ENCODE data around the gene PLS1. TPM values are rescaled to one million over a fixed set of nuclear protein-coding genes. Genes with fewer than 3 reads are reported as not detected.

Gene PLS1
- polyA plus RNA-seq, 1 of the 3 experiments (the other 2 are of a cell fraction) = 2.9 TPM

- Histone ChIP-seq H3K4me1 (ENCODE audit: control insufficient read depth in 1 of 2, insufficient read depth in 2 of 2, low read depth in 1 of 2, low read length in 1 of 2) (no peaks in the 10 kb centered on the region), H3K79me2 (ENCODE audit: insufficient read depth) (no peaks in the 10 kb centered on the region), H3K9me3 (no peaks in the 10 kb centered on the region), H3K4me2 (no peak overlapping the region), H4K20me1 (ENCODE audit: insufficient read depth) (no peaks in the 10 kb centered on the region), H3K9ac (no peak overlapping the region), H3K27me3 (ENCODE audit: insufficient read depth) (no peaks in the 10 kb centered on the region), H2AFZ (ENCODE audit: low read depth) (no peak overlapping the region), H3F3A (replicated peaks; ENCODE audit: insufficient read depth) (no peaks in the 10 kb centered on the region), H3K27ac (ENCODE audit: low read depth in 2 of 2, low read length in 1 of 2) (no peak overlapping the region), H3K4me3 (ENCODE audit: low read depth in 2 of 2, low read length in 1 of 2) (no peak overlapping the region), H3K9me2 (no peaks in the 10 kb centered on the region), H3K36me3 (replicated peaks in 1 of 2; ENCODE audit: control insufficient read depth in 1 of 2, insufficient read depth in 2 of 2, low read length in 1 of 2) (no peaks in the 10 kb centered on the region)
- DNase-seq = no peak
- CTCF ChIA-PET = interaction anchor here (1.1 kb wide), 1 partner anchor 17 kb away, joined by 3 read pairs; no protein-coding TSS in a partner anchor
- no peak for TF ChIP-seq GATA2 (CRISPR knock-in tag; IDR thresholded peaks at IDR 0.05)
- TF ChIP-seq RXRA (IDR thresholded peaks at IDR 0.05; ENCODE audit: borderline replicate concordance, low read depth) = no peak
- TF ChIP-seq TCF12 (IDR thresholded peaks at IDR 0.05) = no peak
- TF ChIP-seq MAX (IDR thresholded peaks at IDR 0.05; ENCODE audit: low read depth) = no peak
- TF ChIP-seq CHD2 (IDR thresholded peaks at IDR 0.05; ENCODE audit: low read length, partially characterized antibody) = no peak
- POLR2A ChIA-PET = no interaction called here
Measured at GRCh38 chr3:142626971-142627370, 30.8 kb downstream of the PLS1 start.

GRCh38 chr3:142628801-142629200 lies 32.6 kb downstream of the PLS1 start:
- Histone ChIP-seq H3K4me1 (ENCODE audit: control insufficient read depth in 1 of 2, insufficient read depth in 2 of 2, low read depth in 1 of 2, low read length in 1 of 2) (no peaks in the 10 kb centered on the region), H3K9me2 (no peaks in the 10 kb centered on the region), H4K20me1 (ENCODE audit: insufficient read depth) (no peaks in the 10 kb centered on the region), H3K9ac (no peak overlapping the region), H3K79me2 (ENCODE audit: insufficient read depth) (no peaks in the 10 kb centered on the region), H3K9me3 (no peaks in the 10 kb centered on the region), H3K4me3 (ENCODE audit: low read depth in 2 of 2, low read length in 1 of 2) (no peak overlapping the region), H3K4me2 (no peak overlapping the region), H2AFZ (ENCODE audit: low read depth) (no peak overlapping the region), H3F3A (replicated peaks; ENCODE audit: insufficient read depth) (no peaks in the 10 kb centered on the region), H3K27me3 (ENCODE audit: insufficient read depth) (no peaks in the 10 kb centered on the region), H3K27ac (ENCODE audit: low read depth in 2 of 2, low read length in 1 of 2) (no peak overlapping the region), H3K36me3 (replicated peaks in 1 of 2; ENCODE audit: control insufficient read depth in 1 of 2, insufficient read depth in 2 of 2, low read length in 1 of 2) (no peaks in the 10 kb centered on the region)
- no peak for TF ChIP-seq FOXM1 (IDR thresholded peaks at IDR 0.05; ENCODE audit: low read depth)
- TF ChIP-seq RFX5 (IDR thresholded peaks at IDR 0.05; ENCODE audit: low read length) = no peak
- no peak for TF ChIP-seq PBX3 (IDR thresholded peaks at IDR 0.05)
- no peak for TF ChIP-seq FOSL2 (IDR thresholded peaks at IDR 0.05; ENCODE audit: borderline replicate concordance, low read depth)
- TF ChIP-seq YY1 (IDR thresholded peaks at IDR 0.05; ENCODE audit: low read depth) = no peak
- TF ChIP-seq REST (IDR thresholded peaks at IDR 0.05; ENCODE audit: low read depth, low read length) = no peak
- TF ChIP-seq SMC3 (IDR thresholded peaks at IDR 0.05; ENCODE audit: low read depth, low read length) = no peak
- WGBS (ENCODE audit: low lambda C conversion rate) = 86% methylated on average over 1 of the region's 1 CpG
- no peak for DNase-seq
- POLR2A ChIA-PET = no interaction called here
- CTCF ChIA-PET = interaction anchor here (1.4 kb wide), 1 partner anchor 11 kb away, joined by 4 read pairs; no protein-coding TSS in a partner anchor

Measured in SK-N-SH (cell line).